ENCODE data around the gene TMEM191C. TPM values are rescaled to one million over a fixed set of nuclear protein-coding genes. Genes with fewer than 3 reads are reported as not detected.
"Not testable (repeated sequence)": the region's sequence is repeated elsewhere in the genome, so short reads cannot be mapped to it uniquely, and the experiment has no call there.

Gene TMEM191C
- total RNA-seq, 1 donor from 2014 or later, result 1.3 TPM

GRCh38 chr22:21472984-21473383, 5.8 kb downstream of the TMEM191C start:
- intact Hi-C loops (cut with micrococcal nuclease), result not testable (repeated sequence)

DNA sequence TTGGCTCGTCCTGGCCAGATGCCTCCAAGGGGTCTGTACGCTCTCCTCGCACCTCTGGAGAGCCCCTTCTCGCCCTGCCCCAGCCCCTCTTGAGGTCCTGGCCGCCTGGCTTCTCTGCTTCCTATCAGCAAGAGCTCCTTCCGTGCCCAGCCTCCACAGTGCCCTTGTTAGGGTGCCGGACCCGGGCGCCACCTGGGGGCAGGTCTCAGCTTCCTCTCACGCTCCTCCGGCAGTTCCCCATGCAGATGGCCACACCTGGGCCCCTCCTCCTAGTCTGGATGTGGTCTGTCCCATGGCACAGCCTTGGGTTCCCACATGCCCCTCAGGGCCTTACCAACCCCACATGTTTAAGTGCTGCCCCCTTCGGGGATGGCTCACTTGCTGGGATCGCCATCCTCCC, 6.5 kb downstream of the TMEM191C start:
- intact Hi-C loops (cut with micrococcal nuclease), result not testable (repeated sequence)

GRCh38 chr22:21484039-21484438, 16.9 kb downstream of the TMEM191C start:
- intact Hi-C loops (cut with micrococcal nuclease), result not testable (repeated sequence)

DNA sequence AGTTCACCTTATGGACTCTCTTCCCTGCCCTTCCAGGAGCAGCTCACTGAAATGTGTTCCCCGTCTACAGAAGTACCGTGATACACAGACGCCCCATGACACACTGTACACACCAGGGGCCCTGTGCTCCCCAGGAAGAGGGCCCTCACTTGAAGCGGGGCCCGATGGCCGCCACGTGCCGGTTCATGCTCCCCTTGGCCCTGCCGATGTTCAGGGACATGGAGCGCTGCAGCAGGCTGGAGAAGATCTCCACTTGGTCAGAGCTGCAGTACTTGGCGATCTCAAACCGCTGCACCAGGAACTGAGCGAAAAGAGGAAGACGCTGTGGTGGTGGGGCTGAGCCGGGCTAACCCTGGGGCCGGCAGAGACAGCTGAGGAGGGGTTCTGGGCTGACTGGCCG, 20.5 kb downstream of the TMEM191C start:
- intact Hi-C loops (cut with micrococcal nuclease), result not testable (repeated sequence)

DNA sequence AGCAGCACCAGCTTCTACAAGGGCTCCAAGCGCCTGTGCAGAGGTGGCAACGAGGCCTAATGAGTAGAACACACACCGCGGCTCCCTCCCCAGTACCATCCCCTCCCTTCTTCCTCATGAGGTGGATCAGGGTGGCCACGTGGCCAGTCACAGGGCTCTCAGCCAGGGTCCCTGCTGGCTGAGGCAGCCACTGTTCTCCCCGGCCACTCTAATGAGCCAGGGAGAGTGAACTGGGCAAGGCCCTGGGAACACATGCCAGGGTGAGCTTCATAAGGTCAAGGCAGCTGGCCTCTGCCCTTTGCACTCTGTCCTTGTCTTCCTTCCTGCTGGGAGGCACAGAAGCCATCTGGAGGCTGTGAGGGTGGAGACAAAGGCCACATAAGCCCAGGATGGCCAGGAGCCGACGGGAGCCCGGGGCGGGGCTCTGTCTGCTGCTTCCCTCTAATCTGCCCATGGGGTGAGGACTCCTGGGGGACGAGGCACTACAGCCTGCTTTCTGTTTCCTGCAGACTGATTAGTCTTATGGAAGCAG, 22.0 kb downstream of the TMEM191C start:
- intact Hi-C loops (cut with micrococcal nuclease), result not testable (repeated sequence)

GRCh38 chr22:21490556-21490955, 23.4 kb downstream of the TMEM191C start:
- intact Hi-C loops (cut with micrococcal nuclease), result not testable (repeated sequence)

DNA sequence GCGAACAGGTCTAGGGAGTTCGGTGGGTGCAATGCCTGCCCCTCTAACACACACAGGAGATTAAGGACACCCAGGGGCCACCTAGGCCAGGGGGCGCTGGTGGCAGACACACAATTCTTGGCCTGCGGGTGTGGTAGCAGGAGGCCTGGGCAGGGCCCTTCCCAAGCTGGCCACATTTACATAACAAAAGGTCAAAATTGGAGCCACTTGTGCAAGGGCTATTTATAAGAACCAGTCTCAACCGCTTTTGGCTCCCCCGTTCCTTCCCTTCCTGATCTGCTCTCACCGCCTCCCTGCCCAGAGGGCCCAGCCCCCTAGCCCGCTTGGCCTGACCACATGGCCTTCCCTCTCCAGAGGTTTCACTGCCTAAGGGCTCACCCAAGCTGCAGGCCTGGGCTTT, 25.1 kb downstream of the TMEM191C start:
- intact Hi-C loops (cut with micrococcal nuclease), result not testable (repeated sequence)

GRCh38 chr22:21493789-21494782, 26.9 kb downstream of the TMEM191C start:
- intact Hi-C loops (cut with micrococcal nuclease), result not testable (repeated sequence)

DNA sequence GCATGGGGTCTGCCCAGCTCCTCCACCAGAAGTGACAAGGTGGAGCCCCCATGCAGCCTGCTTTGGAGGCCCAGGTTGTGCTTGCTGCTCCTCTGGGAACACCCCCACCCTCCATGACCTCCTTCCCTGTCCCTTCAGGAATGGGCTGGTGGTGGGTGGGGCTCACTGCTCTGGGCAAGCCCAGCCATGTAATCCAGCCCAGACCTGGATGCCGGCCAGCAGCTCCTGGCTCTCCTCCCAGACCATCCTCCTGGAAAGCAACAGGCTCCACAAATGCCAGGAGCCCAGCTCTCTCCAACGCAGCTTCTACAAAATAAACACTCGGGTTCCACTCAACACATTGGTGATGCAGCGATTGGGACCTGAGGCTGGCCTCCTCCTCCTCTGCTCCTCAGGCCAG, 30.8 kb downstream of the TMEM191C start:
- intact Hi-C loops (cut with micrococcal nuclease), result not testable (repeated sequence)

GRCh38 chr22:21498489-21498888, 31.3 kb downstream of the TMEM191C start:
- intact Hi-C loops (cut with micrococcal nuclease), result not testable (repeated sequence)

DNA sequence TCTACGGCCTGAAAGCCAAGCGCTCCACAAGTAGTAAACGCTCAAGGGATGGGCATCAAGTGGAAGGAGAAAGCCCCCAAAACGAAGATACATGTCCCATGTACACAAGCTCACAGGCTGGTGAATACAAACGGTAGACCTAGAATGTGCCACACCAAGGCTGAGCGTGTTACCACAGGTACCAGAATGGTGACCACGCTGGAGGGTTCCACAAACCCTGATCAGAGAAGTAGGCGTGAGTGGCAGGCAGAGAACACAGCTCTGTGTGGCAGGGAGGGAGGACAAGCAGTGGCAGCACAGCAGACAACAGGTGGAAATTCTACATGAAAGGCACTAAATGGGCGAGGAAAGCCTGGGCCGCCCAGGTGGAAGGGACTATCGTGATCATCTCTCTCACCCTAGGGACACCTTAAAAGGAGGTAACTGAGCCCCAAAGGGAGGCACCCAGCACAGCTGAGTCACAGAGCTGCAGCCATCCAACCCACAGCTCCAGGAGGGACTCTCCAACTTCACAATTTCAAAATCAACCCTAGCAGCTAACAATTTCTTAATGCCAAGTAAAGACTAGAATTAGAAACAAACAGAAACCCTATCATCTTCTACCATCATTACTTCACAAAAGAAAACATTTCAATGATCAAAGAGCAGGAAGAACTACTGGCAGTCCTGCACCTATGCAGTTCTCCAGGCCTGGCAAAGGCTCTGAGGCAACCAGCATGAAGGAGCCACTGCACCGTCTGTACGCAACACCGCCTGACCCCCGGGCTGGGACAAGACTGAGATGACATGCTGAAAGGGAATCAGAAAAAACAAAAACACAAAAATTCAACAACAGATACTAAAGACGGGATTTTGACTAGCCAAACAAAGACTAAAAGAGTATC, 32.7 kb downstream of the TMEM191C start:
- intact Hi-C loops (cut with micrococcal nuclease), result not testable (repeated sequence)

DNA sequence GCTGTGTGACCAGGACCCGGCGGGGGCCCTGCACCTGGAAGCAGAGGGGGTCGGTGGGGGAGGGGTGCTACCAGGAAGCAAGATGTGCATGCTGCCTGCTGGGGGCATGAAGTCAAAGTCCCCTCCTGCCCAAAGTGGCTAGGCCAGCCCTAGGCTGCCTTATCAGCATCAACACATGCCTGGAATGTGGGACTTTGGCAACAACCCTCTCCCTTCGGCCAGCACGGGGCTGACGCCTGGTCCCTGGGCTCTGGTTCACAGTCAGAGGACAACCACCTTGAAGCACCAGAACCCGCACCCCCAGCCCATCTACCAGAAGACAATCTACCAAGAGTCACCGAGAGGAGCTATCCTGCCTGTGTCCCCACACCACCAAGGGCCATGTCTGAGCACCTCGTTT, 43.2 kb downstream of the TMEM191C start:
- intact Hi-C loops (cut with micrococcal nuclease), result not testable (repeated sequence)

DNA sequence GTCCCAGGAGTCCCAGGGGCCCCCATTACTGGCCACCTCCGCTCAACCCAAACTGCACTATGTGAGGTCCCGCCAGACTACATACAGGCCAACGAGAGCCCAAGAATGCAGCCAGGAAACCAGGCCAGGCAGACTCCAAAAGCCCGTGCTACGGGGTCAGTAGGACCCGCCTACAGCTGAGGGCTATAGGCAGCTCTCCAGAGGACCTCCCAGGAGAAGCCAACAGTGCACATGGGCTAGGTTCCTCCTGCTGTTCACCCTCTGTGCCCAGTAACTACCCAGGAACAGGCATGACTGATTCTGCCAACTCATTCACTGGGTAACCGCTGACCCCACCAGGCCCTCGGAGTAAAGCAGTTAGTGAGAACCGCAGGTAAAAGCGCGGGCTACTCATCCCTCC, 44.8 kb downstream of the TMEM191C start:
- intact Hi-C loops (cut with micrococcal nuclease), result not testable (repeated sequence)

DNA sequence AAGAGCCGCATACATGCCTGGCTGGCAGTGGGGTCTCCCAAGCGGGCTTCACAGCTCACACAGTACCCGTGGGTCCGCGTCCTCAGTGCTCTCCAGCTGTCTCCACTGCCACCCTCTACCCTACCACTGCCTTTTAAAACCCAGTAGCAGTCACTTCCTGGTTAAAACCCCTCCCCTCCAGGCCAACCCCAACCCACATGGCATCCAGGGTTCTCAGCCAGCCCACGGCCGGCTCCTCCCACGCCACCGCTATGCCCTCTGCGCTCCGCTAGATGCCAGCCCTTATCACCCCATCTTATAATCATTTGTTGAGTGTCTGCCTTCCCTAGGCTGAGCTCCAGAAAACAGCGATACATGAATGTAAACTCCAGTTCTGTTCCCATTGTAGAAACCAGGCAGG, 46.9 kb downstream of the TMEM191C start:
- intact Hi-C loops (cut with micrococcal nuclease), result not testable (repeated sequence)

- intact Hi-C loops (cut with micrococcal nuclease), result not testable (repeated sequence)
These were observed 48.0 kb downstream of the TMEM191C start for GRCh38 chr22:21515234-21515633.

GRCh38 chr22:21516522-21516921, 49.3 kb downstream of the TMEM191C start:
- intact Hi-C loops (cut with micrococcal nuclease), result not testable (repeated sequence)

- intact Hi-C loops (cut with micrococcal nuclease), result not testable (repeated sequence)
These were observed 50.0 kb downstream of the TMEM191C start for GRCh38 chr22:21516970-21517764.

Data from T-helper 2 cell treated with Interferon-gamma antibody and Interleukin-4, amounts not matched to agents 100 ng/mL and 5 ng/mL, for 36 hours (primary cell).